ENCODE measurements around the gene TTC19. TPM values are rescaled to one million over a fixed set of nuclear protein-coding genes. Genes with fewer than 3 reads are reported as not detected.

Gene TTC19, protein sequence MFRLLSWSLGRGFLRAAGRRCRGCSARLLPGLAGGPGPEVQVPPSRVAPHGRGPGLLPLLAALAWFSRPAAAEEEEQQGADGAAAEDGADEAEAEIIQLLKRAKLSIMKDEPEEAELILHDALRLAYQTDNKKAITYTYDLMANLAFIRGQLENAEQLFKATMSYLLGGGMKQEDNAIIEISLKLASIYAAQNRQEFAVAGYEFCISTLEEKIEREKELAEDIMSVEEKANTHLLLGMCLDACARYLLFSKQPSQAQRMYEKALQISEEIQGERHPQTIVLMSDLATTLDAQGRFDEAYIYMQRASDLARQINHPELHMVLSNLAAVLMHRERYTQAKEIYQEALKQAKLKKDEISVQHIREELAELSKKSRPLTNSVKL
- total RNA-seq (10 to 100 TPM; 31.6 to 34.0 TPM), polyA plus RNA-seq (ENCODE audit: insufficient read length in 6 of 6) (10 to 100 TPM; 56.8 to 70.5 (median 64.0) TPM)
- long read RNA-seq, donor 1, transcript TTC19-202 (2 exons, 2,801 nt) = minor isoform, 5 of 73 reads
- long read RNA-seq, donor 1, transcript TTC19-201 (10 exons, 3,002 nt) = major isoform, 12 of 73 reads
- long read RNA-seq, donor 1, partial matches to known transcripts = 52 of 73 reads
- long read RNA-seq, donor 1, other reads (novel, unspliced or antisense) = 0 of 73 reads
- long read RNA-seq, donor 2, transcript TTC19-201 (10 exons, 3,002 nt) = major isoform, 8 of 343 reads
- long read RNA-seq, donor 2, partial matches to known transcripts = 330 of 343 reads
- long read RNA-seq, donor 2, other reads (novel, unspliced or antisense) = 0 of 343 reads
- long read RNA-seq, donor 3, transcript TTC19-201 (10 exons, 3,002 nt) = major isoform, 10 of 67 reads
- long read RNA-seq, donor 3, partial matches to known transcripts = 57 of 67 reads
- long read RNA-seq, donor 3, other reads (novel, unspliced or antisense) = 0 of 67 reads
- long read RNA-seq, donor 4, partial matches to known transcripts = 0 of 4 reads
- long read RNA-seq, donor 4, other reads (novel, unspliced or antisense) = 3 of 4 reads
- long read RNA-seq, donor 5, transcript TTC19-201 (10 exons, 3,002 nt) = major isoform, 13 of 250 reads
- long read RNA-seq, donor 5, partial matches to known transcripts = 228 of 250 reads
- long read RNA-seq, donor 5, other reads (novel, unspliced or antisense) = 6 of 250 reads
- long read RNA-seq, donor 6, transcript TTC19-201 (10 exons, 3,002 nt) = major isoform, 14 of 45 reads
- long read RNA-seq, donor 6, partial matches to known transcripts = 10 of 45 reads
- long read RNA-seq, donor 6, other reads (novel, unspliced or antisense) = 19 of 45 reads
- long read RNA-seq, donor 7, transcript TTC19-201 (10 exons, 3,002 nt) = major isoform, 8 of 17 reads
- long read RNA-seq, donor 7, partial matches to known transcripts = 7 of 17 reads
- long read RNA-seq, donor 7, other reads (novel, unspliced or antisense) = 0 of 17 reads
- long read RNA-seq, donor 8, transcript TTC19-201 (10 exons, 3,002 nt) = major isoform, 11 of 290 reads
- long read RNA-seq, donor 8, partial matches to known transcripts = 257 of 290 reads
- long read RNA-seq, donor 8, other reads (novel, unspliced or antisense) = 13 of 290 reads
- long read RNA-seq, donor 9 = 0 reads
- long read RNA-seq, donor 10, transcript TTC19-201 (10 exons, 3,002 nt) = major isoform, 5 of 7 reads
- long read RNA-seq, donor 10, partial matches to known transcripts = 1 of 7 reads
- long read RNA-seq, donor 10, other reads (novel, unspliced or antisense) = 1 of 7 reads
- long read RNA-seq, donor 11 = 0 reads
- long read RNA-seq, donor 12, transcript TTC19-201 (10 exons, 3,002 nt) = major isoform, 5 of 12 reads
- long read RNA-seq, donor 12, partial matches to known transcripts = 0 of 12 reads
- long read RNA-seq, donor 12, other reads (novel, unspliced or antisense) = 0 of 12 reads

GRCh38 chr17:15999141-15999973 lies at the start of gene TTC19, which contains the start of gene ZSWIM7:
TSS of gene TTC19 (plus strand) at chr17:15999824. CDS start at chr17:15999849, 25 bp downstream.
TSS of gene ZSWIM7 (minus strand) at chr17:15999704. CDS start at chr17:15999594, 110 bp downstream.
- H3K4me3 ChIP-seq = peak within 1 kb of the TSS; percentile 65 to 86
- intact Hi-C loops (cut with DNase I) = no loop called here
- no peaks in the 10 kb centered on the region for H3K9me3 ChIP-seq
- TF ChIP-seq, protein P1, sequence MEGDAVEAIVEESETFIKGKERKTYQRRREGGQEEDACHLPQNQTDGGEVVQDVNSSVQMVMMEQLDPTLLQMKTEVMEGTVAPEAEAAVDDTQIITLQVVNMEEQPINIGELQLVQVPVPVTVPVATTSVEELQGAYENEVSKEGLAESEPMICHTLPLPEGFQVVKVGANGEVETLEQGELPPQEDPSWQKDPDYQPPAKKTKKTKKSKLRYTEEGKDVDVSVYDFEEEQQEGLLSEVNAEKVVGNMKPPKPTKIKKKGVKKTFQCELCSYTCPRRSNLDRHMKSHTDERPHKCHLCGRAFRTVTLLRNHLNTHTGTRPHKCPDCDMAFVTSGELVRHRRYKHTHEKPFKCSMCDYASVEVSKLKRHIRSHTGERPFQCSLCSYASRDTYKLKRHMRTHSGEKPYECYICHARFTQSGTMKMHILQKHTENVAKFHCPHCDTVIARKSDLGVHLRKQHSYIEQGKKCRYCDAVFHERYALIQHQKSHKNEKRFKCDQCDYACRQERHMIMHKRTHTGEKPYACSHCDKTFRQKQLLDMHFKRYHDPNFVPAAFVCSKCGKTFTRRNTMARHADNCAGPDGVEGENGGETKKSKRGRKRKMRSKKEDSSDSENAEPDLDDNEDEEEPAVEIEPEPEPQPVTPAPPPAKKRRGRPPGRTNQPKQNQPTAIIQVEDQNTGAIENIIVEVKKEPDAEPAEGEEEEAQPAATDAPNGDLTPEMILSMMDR (IDR thresholded peaks at IDR 0.05) = peak in 1 of 2 donors; percentile 31
- peak within 1 kb of the TSS; percentile 94 to 98 for H3K27ac ChIP-seq
- ATAC-seq (peak; percentile 95), DNase-seq (peak; percentile 95 to 100 (median 98))
- H3K27me3 ChIP-seq = no peaks in the 10 kb centered on the region
- peaks cover 0 to 38% of the 10 kb centered on the region in 2 donors for H3K36me3 ChIP-seq
- peaks cover 13 to 61% of the 10 kb centered on the region in 2 donors for H3K4me1 ChIP-seq

DNA sequence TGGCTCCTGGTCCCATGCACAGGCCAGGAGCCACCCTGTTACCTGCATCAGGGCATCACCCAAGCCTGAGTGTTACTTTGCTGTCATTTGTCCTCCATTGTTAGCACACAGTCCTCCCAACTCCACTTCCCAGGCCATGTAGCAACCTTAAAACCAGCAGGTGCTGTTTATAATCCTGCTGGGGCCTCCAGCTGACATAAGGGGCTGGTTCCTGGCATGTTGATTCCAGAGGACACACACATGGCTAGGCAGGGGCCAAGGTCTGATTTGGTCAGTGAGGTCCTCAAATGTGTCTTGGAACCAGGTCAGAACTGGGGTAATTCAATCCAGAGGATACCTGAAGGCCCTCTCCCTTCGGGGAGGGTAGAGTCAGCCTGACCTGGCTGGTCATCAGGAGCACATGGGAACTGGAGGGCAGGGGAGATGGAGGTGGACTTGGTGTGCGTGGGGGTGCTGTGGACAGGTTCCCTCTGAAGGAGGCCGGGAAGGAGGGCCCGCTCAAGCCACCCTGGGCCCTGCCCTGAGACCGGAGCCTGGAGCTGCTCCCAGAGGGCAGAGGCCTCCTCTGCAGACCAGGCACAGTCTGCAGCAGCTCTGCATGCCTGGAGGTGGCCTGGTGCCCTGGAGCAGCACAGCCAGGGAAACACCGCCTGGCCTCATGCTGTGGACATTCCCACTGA lies 48.1 kb upstream of the TTC19 start:
- ATAC-seq (no peak), DNase-seq (no peak)
- TF ChIP-seq, protein P1 (IDR thresholded peaks at IDR 0.05) = no peak
- peaks cover 6 to 26% of the 10 kb centered on the region in 2 donors for H3K4me1 ChIP-seq
- H3K4me3 ChIP-seq = no peak overlapping the region
- no peaks in the 10 kb centered on the region for H3K27me3 ChIP-seq
- H3K9me3 ChIP-seq = no peaks in the 10 kb centered on the region
- H3K36me3 ChIP-seq = peaks cover 0 to 6% of the 10 kb centered on the region in 2 donors
- H3K27ac ChIP-seq = no peak overlapping the region
- intact Hi-C loops (cut with DNase I) = no loop called here

- intact Hi-C loops (cut with DNase I) = no loop called here
- Histone ChIP-seq H3K27ac (no peak overlapping the region), H3K4me1 (peaks cover 3 to 21% of the 10 kb centered on the region in 2 donors), H3K9me3 (no peaks in the 10 kb centered on the region), H3K36me3 (peaks cover 0 to 6% of the 10 kb centered on the region in 2 donors), H3K4me3 (no peak overlapping the region), H3K27me3 (no peaks in the 10 kb centered on the region)
- TF ChIP-seq, protein P1 (IDR thresholded peaks at IDR 0.05) = no peak
- no peak for ATAC-seq
- DNase-seq = no peak
These were observed 47.5 kb upstream of the TTC19 start for GRCh38 chr17:15952048-15952532.

Measured in left lung (tissue), 14 donors.